ENCODE data around the gene LTC4S. TPM values are rescaled to one million over a fixed set of nuclear protein-coding genes. Genes with fewer than 3 reads are reported as not detected.
A peak's percentile ranks its signal among the peaks of the same experiment; 100 is the strongest.

LTC4S gene
- total RNA-seq, 1 experiment from 2014 or later = 2.2 TPM

- H3K9me3 Mint-ChIP-seq (ENCODE audit: unreplicated experiment) = no peaks in the 10 kb centered on the region
- H3K36me3 Mint-ChIP-seq (ENCODE audit: insufficient read depth, unreplicated experiment) = peaks cover 99% of the 10 kb centered on the region
- H3K4me1 Mint-ChIP-seq (ENCODE audit: insufficient read depth, unreplicated experiment) = peaks cover 14% of the 10 kb centered on the region
- DNase-seq (ENCODE audit: unreplicated experiment) = no peak
- ChIA-PET POLR2A (interaction anchor here (0.6 to 3.8 kb wide), 7 partner anchors 9 to 28 kb away, joined by 3 to 14 read pairs (median 4); partner anchors contain the start of genes MRNIP and SQSTM1), CTCF (interaction anchor here (0.6 to 2.5 kb wide), 3 partner anchors 14 to 786 kb away, joined by 3 to 9 read pairs (median 3); no protein-coding TSS in a partner anchor)
- H3K27ac Mint-ChIP-seq (ENCODE audit: low read depth, unreplicated experiment) = peak overlapping the region; percentile 16
- intact Hi-C loops (cut with micrococcal nuclease) = no loop called here
- H3K27me3 Mint-ChIP-seq (ENCODE audit: insufficient read depth, unreplicated experiment) = no peaks in the 10 kb centered on the region
- H3K4me3 Mint-ChIP-seq (ENCODE audit: unreplicated experiment) = no peak overlapping the region
- BruUV-seq (replicated peaks) = no TSS peak
- no peak for TF ChIP-seq CTCF (IDR thresholded peaks at IDR 0.05; ENCODE audit: unreplicated experiment)
These were observed 37.2 kb downstream of the LTC4S start for GRCh38 chr5:179830818-179831468.

- H3K4me3 Mint-ChIP-seq (ENCODE audit: unreplicated experiment) = no peak overlapping the region
- DNase-seq (ENCODE audit: unreplicated experiment) = no peak
- H3K4me1 Mint-ChIP-seq (ENCODE audit: insufficient read depth, unreplicated experiment) = peaks cover 9% of the 10 kb centered on the region
- no TSS peak for BruUV-seq (replicated peaks)
- ChIA-PET CTCF (interaction anchor here (0.7 to 2.5 kb wide), 3 partner anchors 9 to 128 kb away, joined by 3 to 9 read pairs (median 4); no protein-coding TSS in a partner anchor), POLR2A (interaction anchor here (0.6 to 3.8 kb wide), 5 partner anchors 10 to 12 kb away, joined by 3 to 14 read pairs (median 8); partner anchors contain the start of gene SQSTM1)
- H3K27ac Mint-ChIP-seq (ENCODE audit: low read depth, unreplicated experiment) = no peak overlapping the region
- H3K27me3 Mint-ChIP-seq (ENCODE audit: insufficient read depth, unreplicated experiment) = no peaks in the 10 kb centered on the region
- peaks cover 99% of the 10 kb centered on the region for H3K36me3 Mint-ChIP-seq (ENCODE audit: insufficient read depth, unreplicated experiment)
- no peaks in the 10 kb centered on the region for H3K9me3 Mint-ChIP-seq (ENCODE audit: unreplicated experiment)
- no peak for TF ChIP-seq CTCF (IDR thresholded peaks at IDR 0.05; ENCODE audit: unreplicated experiment)
- intact Hi-C loops (cut with micrococcal nuclease) = no loop called here
These were observed 38.4 kb downstream of the LTC4S start for GRCh38 chr5:179832039-179832745.

GRCh38 chr5:179833056-179833708, 39.4 kb downstream of the LTC4S start:
- Mint-ChIP-seq H3K4me1 (ENCODE audit: insufficient read depth, unreplicated experiment) (peaks cover 9% of the 10 kb centered on the region), H3K9me3 (ENCODE audit: unreplicated experiment) (no peaks in the 10 kb centered on the region), H3K36me3 (ENCODE audit: insufficient read depth, unreplicated experiment) (peaks cover 99% of the 10 kb centered on the region), H3K27me3 (ENCODE audit: insufficient read depth, unreplicated experiment) (no peaks in the 10 kb centered on the region), H3K27ac (ENCODE audit: low read depth, unreplicated experiment) (no peak overlapping the region), H3K4me3 (ENCODE audit: unreplicated experiment) (no peak overlapping the region)
- intact Hi-C loops (cut with micrococcal nuclease) = no loop called here
- no peak for TF ChIP-seq CTCF (IDR thresholded peaks at IDR 0.05; ENCODE audit: unreplicated experiment)
- ChIA-PET CTCF (interaction anchor here (0.7 to 2.5 kb wide), 3 partner anchors 10 to 129 kb away, joined by 3 to 9 read pairs (median 4); no protein-coding TSS in a partner anchor), POLR2A (interaction anchor here (0.5 to 1.7 kb wide), 7 partner anchors 9 to 130 kb away, joined by 3 to 8 read pairs (median 3); partner anchors contain the start of gene SQSTM1)
- no TSS peak for BruUV-seq (replicated peaks)
- no peak for DNase-seq (ENCODE audit: unreplicated experiment)

- no TSS peak for BruUV-seq (replicated peaks)
- no peak overlapping the region for H3K4me3 Mint-ChIP-seq (ENCODE audit: unreplicated experiment)
- peaks cover 9% of the 10 kb centered on the region for H3K4me1 Mint-ChIP-seq (ENCODE audit: insufficient read depth, unreplicated experiment)
- H3K27me3 Mint-ChIP-seq (ENCODE audit: insufficient read depth, unreplicated experiment) = no peaks in the 10 kb centered on the region
- POLR2A ChIA-PET = interaction anchor here (0.9 to 1.7 kb wide), 5 partner anchors 12 to 101 kb away, joined by 3 to 8 read pairs (median 3); partner anchors contain the start of gene SQSTM1
- peaks cover 99% of the 10 kb centered on the region for H3K36me3 Mint-ChIP-seq (ENCODE audit: insufficient read depth, unreplicated experiment)
- TF ChIP-seq CTCF (IDR thresholded peaks at IDR 0.05; ENCODE audit: unreplicated experiment) = no peak
- intact Hi-C loops (cut with micrococcal nuclease) = no loop called here
- H3K27ac Mint-ChIP-seq (ENCODE audit: low read depth, unreplicated experiment) = no peak overlapping the region
- H3K9me3 Mint-ChIP-seq (ENCODE audit: unreplicated experiment) = no peaks in the 10 kb centered on the region
- CTCF ChIA-PET = interaction anchor here (0.6 to 2.5 kb wide), 2 partner anchors 11 to 28 kb away, joined by 3 to 9 read pairs; no protein-coding TSS in a partner anchor
- DNase-seq (ENCODE audit: unreplicated experiment) = no peak
These were observed 39.9 kb downstream of the LTC4S start for GRCh38 chr5:179833709-179834070.
